H9 (cell line): Measurements from ENCODE around the gene TARBP1. TPM values are rescaled to one million over a fixed set of nuclear protein-coding genes. Genes with fewer than 3 reads are reported as not detected.
A peak's percentile ranks its signal among the peaks of the same experiment; 100 is the strongest.

Source experiments
- DNase-seq: peaks from one replicate; pipeline ENCODE4 v3.0.0-alpha.2; 2017
- H2AFZ ChIP-seq: one replicate; pipeline ENCODE4 v1.6.1; 2013; ENCODE audit warnings: mild to moderate bottlenecking, low read length, control low read depth, moderate library complexity
- H2AK5ac ChIP-seq: 2 replicates; pipeline ENCODE4 v1.6.1; 2013; ENCODE audit warnings: low read length, control low read depth, mixed read lengths; ENCODE audit not compliant: insufficient read length
- H2BK120ac ChIP-seq: one replicate; pipeline ENCODE4 v1.6.1; 2013; ENCODE audit warnings: low read depth, mild to moderate bottlenecking, low read length, control low read depth, inconsistent platforms; ENCODE audit not compliant: poor library complexity, severe bottlenecking
- H2BK12ac ChIP-seq: 2 replicates; pipeline ENCODE4 v1.6.1; 2013; ENCODE audit warnings: low read length, control low read depth, mixed read lengths, low read depth; ENCODE audit not compliant: insufficient read length
- H2BK15ac ChIP-seq: 2 replicates; pipeline ENCODE4 v1.6.1; 2013; ENCODE audit warnings: low read depth, low read length, control low read depth
- H2BK20ac ChIP-seq: one replicate; pipeline ENCODE4 v1.6.1; 2013; ENCODE audit warnings: low read depth, mild to moderate bottlenecking, low read length, control low read depth, inconsistent platforms; ENCODE audit not compliant: poor library complexity, severe bottlenecking
- H2BK5ac ChIP-seq: 2 replicates; pipeline ENCODE4 v1.6.1; 2013; ENCODE audit warnings: low read length, control low read depth, mixed read lengths; ENCODE audit not compliant: insufficient read length
- H3K14ac ChIP-seq: 2 replicates; pipeline ENCODE4 v1.6.1; 2013; ENCODE audit warnings: low read length, control low read depth; ENCODE audit not compliant: insufficient read depth
- H3K18ac ChIP-seq: 2 replicates; pipeline ENCODE4 v1.6.1; 2013; ENCODE audit warnings: low read depth, mild to moderate bottlenecking, mixed read lengths, low read length, control low read depth; ENCODE audit not compliant: insufficient read length
- H3K23ac ChIP-seq: 2 replicates; pipeline ENCODE4 v1.6.1; 2013; ENCODE audit warnings: low read length, control low read depth, mixed read lengths, low read depth; ENCODE audit not compliant: insufficient read length
- H3K23me2 ChIP-seq: 2 replicates; pipeline ENCODE4 v1.6.1; 2013; ENCODE audit warnings: low read depth, mild to moderate bottlenecking, mixed read lengths, low read length, control low read depth; ENCODE audit not compliant: insufficient read length, poor library complexity, severe bottlenecking
- H3K27ac ChIP-seq: 2 replicates; pipeline ENCODE4 v1.5.1; 2013; ENCODE audit warnings: low read length, control low read depth, mixed read lengths, low read depth; ENCODE audit not compliant: insufficient read length
- H3K27me3 ChIP-seq: 2 replicates; pipeline ENCODE4 v1.6.1; 2013; ENCODE audit warnings: low read length, control low read depth, inconsistent platforms; ENCODE audit not compliant: insufficient read depth
- H3K4ac ChIP-seq: 2 replicates; pipeline ENCODE4 v1.6.1; 2013; ENCODE audit warnings: low read depth, mild to moderate bottlenecking, control low read depth, inconsistent platforms, low read length, moderate library complexity
- H3K4me1 ChIP-seq: 2 replicates; pipeline ENCODE4 v1.6.1; 2013; ENCODE audit warnings: low read length, control low read depth, inconsistent platforms; ENCODE audit not compliant: insufficient read depth
- H3K4me2 ChIP-seq: 2 replicates; pipeline ENCODE4 v1.6.1; 2013; ENCODE audit warnings: low read length, control low read depth, mixed read lengths; ENCODE audit not compliant: insufficient read length, insufficient read depth
- H3K56ac ChIP-seq: 2 replicates; pipeline ENCODE4 v1.6.1; 2013; ENCODE audit warnings: low read depth, mild to moderate bottlenecking, mixed read lengths, low read length, control low read depth; ENCODE audit not compliant: insufficient read length
- H3K79me1 ChIP-seq: 2 replicates; pipeline ENCODE4 v1.6.1; 2013; ENCODE audit warnings: low read depth, mild to moderate bottlenecking, moderate library complexity, low read length, control low read depth, inconsistent platforms; ENCODE audit not compliant: insufficient read depth, poor library complexity, severe bottlenecking
- H3K79me2 ChIP-seq: 2 replicates; pipeline ENCODE4 v1.6.1; 2013; ENCODE audit warnings: low read length, control low read depth, inconsistent platforms; ENCODE audit not compliant: insufficient read depth
- H3K9ac ChIP-seq: 2 replicates; pipeline ENCODE4 v1.6.1; 2013; ENCODE audit warnings: low read length, control low read depth, mixed read lengths; ENCODE audit not compliant: insufficient read length; ENCODE audit errors: extremely low read depth
- H3K9me3 ChIP-seq: one replicate; pipeline ENCODE4 v1.6.1; 2013; ENCODE audit warnings: low read depth, low read length, inconsistent platforms; ENCODE audit not compliant: control insufficient read depth
- H3T11ph ChIP-seq: one replicate; pipeline ENCODE4 v1.6.1; 2013; ENCODE audit warnings: mild to moderate bottlenecking, low read length, control low read depth, inconsistent platforms
- H4K20me1 ChIP-seq: one replicate; pipeline ENCODE4 v1.6.1; 2013; ENCODE audit not compliant: control insufficient read depth, insufficient read length, insufficient read depth
- H4K5ac ChIP-seq: 2 replicates; pipeline ENCODE4 v1.6.1; 2013; ENCODE audit warnings: low read depth, mild to moderate bottlenecking, mixed read lengths, low read length, control low read depth; ENCODE audit not compliant: insufficient read length
- H4K8ac ChIP-seq: replicated peaks from 2 replicates; pipeline ENCODE4 v1.6.1; 2013; ENCODE audit warnings: low read length, control low read depth, mixed read lengths, low read depth; ENCODE audit not compliant: insufficient read length
- H4K91ac ChIP-seq: 2 replicates; pipeline ENCODE4 v1.6.1; 2013; ENCODE audit warnings: low read depth, mild to moderate bottlenecking, moderate library complexity, mixed read lengths, low read length, control low read depth; ENCODE audit not compliant: insufficient read length
- H3K27ac Mint-ChIP-seq, 3 experiments: 2 replicates in 2 of 3; 3 replicates in 1 of 3; pipeline ENCODE4 v1.8.0; 2020 to 2021; ENCODE audit warnings: mixed read lengths in 3 of 3, mild to moderate bottlenecking in 1 of 3, moderate library complexity in 1 of 3
- H3K27me3 Mint-ChIP-seq: 2 replicates; pipeline ENCODE4 v1.8.0; 2021; ENCODE audit warnings: low read depth, mild to moderate bottlenecking, moderate library complexity, mixed read lengths
- H3K36me3 Mint-ChIP-seq, 3 experiments: 2 replicates in 2 of 3; 3 replicates in 1 of 3; pipeline ENCODE4 v1.8.0; 2020 to 2021; ENCODE audit warnings: low read depth in 3 of 3, mixed read lengths in 3 of 3; ENCODE audit not compliant: insufficient read depth in 1 of 3
- H3K4me1 Mint-ChIP-seq, 2 experiments: 2 replicates each; pipeline ENCODE4 v1.8.0; 2020; ENCODE audit warnings: mixed read lengths in 2 of 2
- H3K4me3 Mint-ChIP-seq, 2 experiments: 2 replicates in 1 of 2; 3 replicates in 1 of 2; pipeline ENCODE4 v1.8.0; 2020 to 2021; ENCODE audit warnings: mild to moderate bottlenecking in 2 of 2, mixed read lengths in 2 of 2, moderate library complexity in 1 of 2
- H3K9me3 Mint-ChIP-seq, 2 experiments: 2 replicates in 1 of 2; 3 replicates in 1 of 2; pipeline ENCODE4 v1.8.0; 2020; ENCODE audit warnings: mild to moderate bottlenecking in 2 of 2, mixed read lengths in 2 of 2, moderate library complexity in 1 of 2
- CTCF ChIP-seq: fragments of 200-600 bp; sonication (generic); conservative IDR thresholded peaks from 3 replicates; pipeline ENCODE4 v1.8.0; 2021; ENCODE audit warnings: antibody characterized with exemption, mild to moderate bottlenecking
- WGBS: extraction: QIAGEN DNeasy Blood & Tissue Kit; methylation state at CpG from one replicate; pipeline ENCODE4 v1.1.7; 2013; ENCODE audit warnings: missing lambda C conversion rate, low lambda C conversion rate, mixed read lengths; ENCODE audit not compliant: insufficient read length; ENCODE audit errors: extremely low coverage; 5-methylcytosine and 5-hydroxymethylcytosine counted together
- total RNA-seq: library from RNA; stranded (reverse); gene quantifications from 2 replicates; pipeline ENCODE4 v1.2.1, GENCODE V29; 2021

TARBP1 gene
- total RNA-seq, 1 experiment from 2014 or later = 20.2 TPM

- no peak overlapping the region for H2BK12ac ChIP-seq
- no peak overlapping the region for H4K91ac ChIP-seq
- no peak for DNase-seq
- H4K20me1 ChIP-seq = peaks cover 2% of the 10 kb centered on the region
- H3K9ac ChIP-seq = no peak overlapping the region
- no CpG with 5 or more reads among the region's 5 CpGs for WGBS
- H3K23me2 ChIP-seq = peaks cover 5% of the 10 kb centered on the region
- H3K79me1 ChIP-seq = peaks cover 3% of the 10 kb centered on the region
- Mint-ChIP-seq H3K27me3 (peaks cover 48% of the 10 kb centered on the region), H3K36me3 (no peaks in the 10 kb centered on the region; a peak in 1 of 7 replicates), H3K27ac (no peak overlapping the region), H3K4me1 (peaks cover 28 to 34% of the 10 kb centered on the region in 2 experiments), H3K4me3 (peak overlapping the region; percentile 59 to 75), H3K9me3 (no peaks in the 10 kb centered on the region)
- H3K4me1 ChIP-seq = peaks cover 10% of the 10 kb centered on the region; the same call in 1 of the 2 replicates
- H3K14ac ChIP-seq = 0 out of 2 replicates have a peak overlapping the region, but pooled peaks have one; percentile 19
- H3K4me2 ChIP-seq = peak overlapping the region; percentile 24
- H4K5ac ChIP-seq = no peak overlapping the region
- no peak overlapping the region for H2AK5ac ChIP-seq
- no peak overlapping the region for H4K8ac ChIP-seq
- TF ChIP-seq CTCF = no peak
- no peaks in the 10 kb centered on the region for H3K9me3 ChIP-seq
- H2BK5ac ChIP-seq = no peak overlapping the region
- H3K56ac ChIP-seq = no peak overlapping the region
- no peaks in the 10 kb centered on the region for H3K79me2 ChIP-seq
- H2BK120ac ChIP-seq = no peak overlapping the region
- no peak overlapping the region; the same call in 1 of the 2 replicates for H2BK15ac ChIP-seq
- H3T11ph ChIP-seq = no peak overlapping the region
- H2BK20ac ChIP-seq = no peak overlapping the region
- H3K4ac ChIP-seq = no peak overlapping the region
- H3K27ac ChIP-seq = no peak overlapping the region
- no peak overlapping the region for H3K23ac ChIP-seq
- H2AFZ ChIP-seq = peak overlapping the region; percentile 98
- H3K18ac ChIP-seq = no peak overlapping the region
- peaks cover 9% of the 10 kb centered on the region; the same call in 1 of the 2 replicates for H3K27me3 ChIP-seq
These were observed 256 bp upstream of the TARBP1 start for GRCh38 chr1:234479310-234479559.
